Ecto neural progenitor cell (in vitro differentiated cells): ENCODE data around the gene ENO3.

Experiments used
- DNase-seq: peaks from one replicate; pipeline ENCODE4 v3.0.0-alpha.2; 2018; ENCODE audit warnings: low spot score

The ENO3 gene

GRCh38 chr17:4937553-4937952 lies 13.4 kb upstream of the ENO3 start:
- DNase-seq = no peak

GRCh38 chr17:4938069-4938491 lies 12.8 kb upstream of the ENO3 start:
- DNase-seq = peak; percentile 48

- DNase-seq = peak; percentile 49
These were observed 12.0 kb upstream of the ENO3 start for GRCh38 chr17:4938688-4939545.

GRCh38 chr17:4939546-4939795 lies 11.4 kb upstream of the ENO3 start:
- no peak for DNase-seq

- DNase-seq = peak; percentile 98
These were observed 10.9 kb upstream of the ENO3 start, which contains the start of the genes RNF167 and SLC25A11 for GRCh38 chr17:4939796-4940554. Gene RNF167, plus strand, starts transcription at chr17:4940268. Its CDS starts 642 bp downstream, at chr17:4940910. Gene SLC25A11, minus strand, starts transcription at chr17:4940046. Its CDS starts 136 bp downstream, at chr17:4939910.

- DNase-seq = no peak
These were observed 10.2 kb upstream of the ENO3 start for GRCh38 chr17:4940555-4941318.

- no peak for DNase-seq
These were observed 9.7 kb upstream of the ENO3 start for GRCh38 chr17:4941319-4941610.

- DNase-seq = no peak
These were observed 8.0 kb upstream of the ENO3 start for GRCh38 chr17:4942760-4943508.

- DNase-seq = no peak
These were observed 6.8 kb upstream of the ENO3 start for GRCh38 chr17:4944163-4944553.

- DNase-seq = peak; percentile 45
These were observed 6.3 kb upstream of the ENO3 start for GRCh38 chr17:4944554-4945175.

- no peak for DNase-seq
These were observed 5.6 kb upstream of the ENO3 start for GRCh38 chr17:4945176-4945943.

- DNase-seq = no peak
These were observed 5.0 kb upstream of the ENO3 start for GRCh38 chr17:4945944-4946280.

GRCh38 chr17:4946312-4946976 lies 4.5 kb upstream of the ENO3 start:
- DNase-seq = peak; percentile 47

GRCh38 chr17:4947010-4947410 lies 3.9 kb upstream of the ENO3 start:
- DNase-seq = no peak

- DNase-seq = peak; percentile 81
These were observed 3.3 kb upstream of the ENO3 start for GRCh38 chr17:4947411-4948165.

- DNase-seq = peak; percentile 90
These were observed 2.6 kb upstream of the ENO3 start, which contains the start of gene PFN1 for GRCh38 chr17:4948166-4948930. Gene PFN1, minus strand, starts transcription at chr17:4948530. Its CDS starts 136 bp downstream, at chr17:4948394.

GRCh38 chr17:4948931-4949320 lies 2.0 kb upstream of the ENO3 start:
- DNase-seq = peak; percentile 91

- DNase-seq = peak; percentile 93
These were observed 1.4 kb upstream of the ENO3 start for GRCh38 chr17:4949321-4950074.
